HG02938 (cell line): ENCODE data around the gene EIF4H.
A peak's percentile ranks its signal among the peaks of the same experiment; 100 is the strongest.
"Not testable (repeated sequence)": the region's sequence is repeated elsewhere in the genome, so short reads cannot be mapped to it uniquely, and the experiment has no call there.

ENCODE experiments used
- ATAC-seq: cut with Tn5 transposase; IDR thresholded peaks from one replicate; pipeline ENCODE4 v1.9.1; 2021; ENCODE audit warnings: mild to moderate bottlenecking, moderate library complexity; ENCODE audit not compliant: unreplicated experiment

Gene EIF4H

GRCh38 chr7:74173866-74174605, at the start of gene EIF4H:
Gene EIF4H (plus strand): TSS chr7:74174356. CDS start chr7:74174384, 28 bp downstream.
- ATAC-seq = peak; percentile 74

- ATAC-seq = no peak
These were observed 47.8 kb upstream of the EIF4H start for GRCh38 chr7:74126220-74126880.

- ATAC-seq = no peak
These were observed 44.3 kb upstream of the EIF4H start for GRCh38 chr7:74129887-74130286.

- no peak for ATAC-seq
These were observed 43.6 kb upstream of the EIF4H start for GRCh38 chr7:74130518-74130917.

GRCh38 chr7:74134117-74134620, 40.0 kb upstream of the EIF4H start:
- ATAC-seq = no peak

GRCh38 chr7:74138334-74138867, 35.8 kb upstream of the EIF4H start:
- ATAC-seq = no peak

- no peak for ATAC-seq
These were observed 35.0 kb upstream of the EIF4H start for GRCh38 chr7:74138945-74139843.

- no peak for ATAC-seq
These were observed 32.5 kb upstream of the EIF4H start for GRCh38 chr7:74141705-74142104.

GRCh38 chr7:74143383-74143782, 30.8 kb upstream of the EIF4H start:
- ATAC-seq = no peak

GRCh38 chr7:74148491-74148890, 25.7 kb upstream of the EIF4H start:
- no peak for ATAC-seq

- ATAC-seq = no peak
These were observed 25.1 kb upstream of the EIF4H start for GRCh38 chr7:74149071-74149470.

GRCh38 chr7:74149603-74150002, 24.6 kb upstream of the EIF4H start:
- ATAC-seq = no peak

GRCh38 chr7:74153736-74154135, 20.4 kb upstream of the EIF4H start:
- no peak for ATAC-seq

- ATAC-seq = no peak
These were observed 18.3 kb upstream of the EIF4H start for GRCh38 chr7:74155810-74156395.

GRCh38 chr7:74157605-74158004, 16.6 kb upstream of the EIF4H start:
- no peak for ATAC-seq

GRCh38 chr7:74164985-74165456, 9.1 kb upstream of the EIF4H start:
- no peak for ATAC-seq

- no peak for ATAC-seq
These were observed 8.1 kb upstream of the EIF4H start for GRCh38 chr7:74165867-74166593.

GRCh38 chr7:74167324-74167723, 6.8 kb upstream of the EIF4H start:
- not testable (repeated sequence) for ATAC-seq

- no peak for ATAC-seq
These were observed 1.1 kb upstream of the EIF4H start for GRCh38 chr7:74173074-74173473.

- no peak for ATAC-seq
These were observed 678 bp upstream of the EIF4H start for GRCh38 chr7:74173491-74173865.
